SK-N-SH treated with all-trans-retinoic acid at 6 μM for 48 hours (cell line): ENCODE measurements around the gene PHIP.

Experiments used
- ATAC-seq: fragments of 200-7000 bp; cut with Tn5 transposase; 3 replicates; pipeline ENCODE4 v1.9.1; 2020; ENCODE audit warnings: mild to moderate bottlenecking, moderate library complexity
- ARNTL ChIP-seq: fragments of 450-650 bp; formaldehyde crosslinking; IDR thresholded peaks from 2 replicates; pipeline ENCODE4 v1.5.0; 2020; ENCODE audit warnings: low read depth, mild to moderate bottlenecking, moderate library complexity, borderline replicate concordance
- BACH2 ChIP-seq: fragments of 250-450 bp; sonication (Bioruptor Pico); IDR thresholded peaks from 2 replicates; pipeline ENCODE4 v1.9.0; 2021; ENCODE audit warnings: mild to moderate bottlenecking, borderline replicate concordance
- CSDC2 ChIP-seq: fragments of 250-450 bp; sonication (Bioruptor Pico); IDR thresholded peaks from 2 replicates; pipeline ENCODE4 v1.5.0; 2020; ENCODE audit warnings: mild to moderate bottlenecking, moderate library complexity
- CSRNP3 ChIP-seq: fragments of 250-450 bp; sonication (Bioruptor Pico); IDR thresholded peaks from 2 replicates; pipeline ENCODE4 v1.5.1; 2021; ENCODE audit warnings: mild to moderate bottlenecking, moderate library complexity
- ESRRG ChIP-seq: fragments of 250-450 bp; sonication (Bioruptor Pico); IDR thresholded peaks from 2 replicates; pipeline ENCODE4 v1.6.1; 2021; ENCODE audit warnings: mild to moderate bottlenecking
- GLIS3 ChIP-seq: fragments of 250-450 bp; sonication (Bioruptor Pico); IDR thresholded peaks from 2 replicates; pipeline ENCODE4 v1.5.0; 2020; ENCODE audit warnings: mild to moderate bottlenecking, moderate library complexity
- ISL1 ChIP-seq: fragments of 250-450 bp; sonication (Bioruptor Pico); IDR thresholded peaks from 2 replicates; pipeline ENCODE4 v2.1.2; 2022; ENCODE audit warnings: mild to moderate bottlenecking, moderate library complexity
- POU6F1 ChIP-seq: fragments of 250-450 bp; sonication (Bioruptor Pico); IDR thresholded peaks from 2 replicates; pipeline ENCODE4 v1.8.0; 2021; ENCODE audit warnings: low read depth, mild to moderate bottlenecking, moderate library complexity, borderline replicate concordance
- RARB ChIP-seq: fragments of 250-450 bp; sonication (Bioruptor Pico); IDR thresholded peaks from 2 replicates; pipeline ENCODE4 v1.8.0; 2021; ENCODE audit warnings: mild to moderate bottlenecking, moderate library complexity
- TCF4 ChIP-seq: fragments of 250-450 bp; sonication (Bioruptor Pico); IDR thresholded peaks from 2 replicates; pipeline ENCODE4 v1.8.0; 2021; ENCODE audit warnings: mild to moderate bottlenecking, moderate library complexity, borderline replicate concordance
- TOX ChIP-seq: fragments of 250-450 bp; sonication (Bioruptor Pico); IDR thresholded peaks from 2 replicates; pipeline ENCODE4 v1.8.0; 2021; ENCODE audit warnings: mild to moderate bottlenecking, moderate library complexity, borderline replicate concordance
- ZC3H10 ChIP-seq: fragments of 250-450 bp; sonication (Bioruptor Pico); IDR thresholded peaks from 2 replicates; pipeline ENCODE4 v1.5.1; 2021; ENCODE audit warnings: mild to moderate bottlenecking, moderate library complexity
- ZFP3 ChIP-seq: fragments of 250-450 bp; sonication (Bioruptor Pico); IDR thresholded peaks from 2 replicates; pipeline ENCODE4 v1.5.0; 2020; ENCODE audit warnings: mild to moderate bottlenecking, moderate library complexity
- ZFP30 ChIP-seq: fragments of 450-650 bp; formaldehyde crosslinking; IDR thresholded peaks from 2 replicates; pipeline ENCODE4 v1.5.0; 2022; ENCODE audit warnings: mild to moderate bottlenecking, moderate library complexity
- ZNF565 ChIP-seq: fragments of 450-650 bp; formaldehyde crosslinking; conservative IDR thresholded peaks from 2 replicates; pipeline ENCODE4 v1.5.0; 2020; ENCODE audit warnings: low read depth, mild to moderate bottlenecking, moderate library complexity
- ZNF70 ChIP-seq: fragments of 450-650 bp; formaldehyde crosslinking; IDR thresholded peaks from 2 replicates; pipeline ENCODE4 v1.5.0; 2020; ENCODE audit warnings: mild to moderate bottlenecking, moderate library complexity
- ZNF8 ChIP-seq: fragments of 450-650 bp; formaldehyde crosslinking; IDR thresholded peaks from 2 replicates; pipeline ENCODE4 v1.5.0; 2020; ENCODE audit warnings: mild to moderate bottlenecking, moderate library complexity
- TF ChIP-seq, protein P1 (sequence below): fragments of 250-450 bp; sonication (Bioruptor Pico); IDR thresholded peaks from 2 replicates; pipeline ENCODE4 v1.5.1; 2020; ENCODE audit warnings: low read depth, mild to moderate bottlenecking, moderate library complexity
- TF ChIP-seq, protein P2 (sequence below): fragments of 250-450 bp; sonication (Bioruptor Pico); IDR thresholded peaks from 2 replicates; pipeline ENCODE4 v1.5.0; 2020; ENCODE audit warnings: mild to moderate bottlenecking, moderate library complexity

Gene PHIP

DNA sequence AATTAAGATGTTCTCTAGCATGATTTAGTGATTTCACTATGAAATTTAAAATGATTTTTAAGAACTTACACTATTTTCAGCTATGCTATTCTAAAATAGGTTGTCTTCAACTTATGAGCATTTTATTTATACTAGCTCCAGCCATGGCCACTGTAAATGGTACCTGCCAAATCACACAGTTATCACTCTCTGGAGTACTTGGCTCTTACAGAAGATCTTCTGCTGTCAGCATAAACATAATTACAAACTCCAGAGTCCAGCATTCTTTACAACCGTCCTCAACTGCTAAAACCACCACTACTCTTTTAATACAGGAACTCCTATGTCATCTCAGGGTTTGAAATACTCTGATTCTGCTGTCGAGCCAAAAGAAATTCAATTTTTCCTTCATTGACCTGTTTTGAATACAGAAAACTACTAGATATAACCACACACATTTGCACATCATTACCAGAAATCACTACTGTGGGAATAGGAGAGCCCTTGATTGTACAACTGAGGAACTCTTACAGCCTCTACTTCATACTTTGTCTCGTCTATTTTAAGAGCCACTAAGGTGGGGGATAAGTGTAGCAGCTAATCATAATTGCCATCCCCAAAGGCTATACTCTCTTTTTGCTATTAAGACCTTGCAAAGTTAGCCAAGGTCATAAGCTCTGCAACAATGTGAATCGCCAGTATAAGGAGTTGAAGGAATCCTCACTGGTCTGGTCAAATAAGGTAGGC is 93.7 kb downstream of the PHIP start:
- no peak for ATAC-seq
- TF ChIP-seq CSRNP3 (CRISPR knock-in tag): no peak
- TF ChIP-seq RARB (CRISPR knock-in tag): no peak
- TF ChIP-seq, protein P1, sequence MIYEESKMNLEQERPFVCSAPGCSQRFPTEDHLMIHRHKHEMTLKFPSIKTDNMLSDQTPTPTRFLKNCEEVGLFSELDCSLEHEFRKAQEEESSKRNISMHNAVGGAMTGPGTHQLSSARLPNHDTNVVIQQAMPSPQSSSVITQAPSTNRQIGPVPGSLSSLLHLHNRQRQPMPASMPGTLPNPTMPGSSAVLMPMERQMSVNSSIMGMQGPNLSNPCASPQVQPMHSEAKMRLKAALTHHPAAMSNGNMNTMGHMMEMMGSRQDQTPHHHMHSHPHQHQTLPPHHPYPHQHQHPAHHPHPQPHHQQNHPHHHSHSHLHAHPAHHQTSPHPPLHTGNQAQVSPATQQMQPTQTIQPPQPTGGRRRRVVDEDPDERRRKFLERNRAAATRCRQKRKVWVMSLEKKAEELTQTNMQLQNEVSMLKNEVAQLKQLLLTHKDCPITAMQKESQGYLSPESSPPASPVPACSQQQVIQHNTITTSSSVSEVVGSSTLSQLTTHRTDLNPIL: no peak
- TF ChIP-seq ISL1 (CRISPR knock-in tag): no peak
- TF ChIP-seq ZNF565 (CRISPR knock-in tag): no peak
- no peak for TF ChIP-seq ZNF70 (CRISPR knock-in tag)
- TF ChIP-seq TCF4 (CRISPR knock-in tag): no peak
- TF ChIP-seq POU6F1 (CRISPR knock-in tag): no peak
- no peak for TF ChIP-seq ZFP30 (CRISPR knock-in tag)
- TF ChIP-seq ZNF8 (CRISPR knock-in tag): no peak
- TF ChIP-seq TOX (CRISPR knock-in tag): no peak

- TF ChIP-seq POU6F1 (CRISPR knock-in tag) (no peak), ZC3H10 (CRISPR knock-in tag) (no peak), ZFP3 (CRISPR knock-in tag) (no peak), ARNTL (CRISPR knock-in tag) (no peak), ESRRG (no peak), ZFP30 (CRISPR knock-in tag) (no peak), ISL1 (CRISPR knock-in tag) (no peak), TCF4 (CRISPR knock-in tag) (no peak), CSDC2 (no peak), GLIS3 (CRISPR knock-in tag) (no peak), BACH2 (CRISPR knock-in tag) (no peak)
- TF ChIP-seq, protein P2, sequence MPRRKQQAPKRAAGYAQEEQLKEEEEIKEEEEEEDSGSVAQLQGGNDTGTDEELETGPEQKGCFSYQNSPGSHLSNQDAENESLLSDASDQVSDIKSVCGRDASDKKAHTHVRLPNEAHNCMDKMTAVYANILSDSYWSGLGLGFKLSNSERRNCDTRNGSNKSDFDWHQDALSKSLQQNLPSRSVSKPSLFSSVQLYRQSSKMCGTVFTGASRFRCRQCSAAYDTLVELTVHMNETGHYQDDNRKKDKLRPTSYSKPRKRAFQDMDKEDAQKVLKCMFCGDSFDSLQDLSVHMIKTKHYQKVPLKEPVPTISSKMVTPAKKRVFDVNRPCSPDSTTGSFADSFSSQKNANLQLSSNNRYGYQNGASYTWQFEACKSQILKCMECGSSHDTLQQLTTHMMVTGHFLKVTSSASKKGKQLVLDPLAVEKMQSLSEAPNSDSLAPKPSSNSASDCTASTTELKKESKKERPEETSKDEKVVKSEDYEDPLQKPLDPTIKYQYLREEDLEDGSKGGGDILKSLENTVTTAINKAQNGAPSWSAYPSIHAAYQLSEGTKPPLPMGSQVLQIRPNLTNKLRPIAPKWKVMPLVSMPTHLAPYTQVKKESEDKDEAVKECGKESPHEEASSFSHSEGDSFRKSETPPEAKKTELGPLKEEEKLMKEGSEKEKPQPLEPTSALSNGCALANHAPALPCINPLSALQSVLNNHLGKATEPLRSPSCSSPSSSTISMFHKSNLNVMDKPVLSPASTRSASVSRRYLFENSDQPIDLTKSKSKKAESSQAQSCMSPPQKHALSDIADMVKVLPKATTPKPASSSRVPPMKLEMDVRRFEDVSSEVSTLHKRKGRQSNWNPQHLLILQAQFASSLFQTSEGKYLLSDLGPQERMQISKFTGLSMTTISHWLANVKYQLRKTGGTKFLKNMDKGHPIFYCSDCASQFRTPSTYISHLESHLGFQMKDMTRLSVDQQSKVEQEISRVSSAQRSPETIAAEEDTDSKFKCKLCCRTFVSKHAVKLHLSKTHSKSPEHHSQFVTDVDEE: no peak
- TF ChIP-seq, protein P1: no peak
- ATAC-seq: no peak
These were observed 110.9 kb downstream of the PHIP start for GRCh38 chr6:78967191-78967590.

- TF ChIP-seq ZFP3 (CRISPR knock-in tag) (no peak), ZNF8 (CRISPR knock-in tag) (no peak), POU6F1 (CRISPR knock-in tag) (no peak), ZNF70 (CRISPR knock-in tag) (no peak)
These were observed 111.5 kb downstream of the PHIP start for GRCh38 chr6:78966542-78966941.

More at GRCh38 chr6:78966542-78966941, 111.5 kb downstream of the PHIP start:
- no peak for ATAC-seq
